ENCODE data around the gene PAQR9.

- TF ChIP-seq CTCF (IDR thresholded peaks at IDR 0.05; ENCODE audit: insufficient read depth, low read depth, low read length) = no peak
- no peak for TF ChIP-seq EZH2 (IDR thresholded peaks at IDR 0.05; ENCODE audit: insufficient read depth, low read length)
Measured at GRCh38 chr3:142982038-142982773, 18.7 kb upstream of the PAQR9 start.
